HEK293T (cell line): ENCODE measurements around the gene RPL26.
"Not testable (repeated sequence)": the region's sequence is repeated elsewhere in the genome, so short reads cannot be mapped to it uniquely, and the experiment has no call there.

Experiments used
- CTCF ChIA-PET: fragments of 350-600 bp; formaldehyde crosslinking; extraction: SDS; loops from one replicate; lab custom pipeline; 2021; ENCODE audit warnings: antibody characterized with exemption, inconsistent platforms; lab: Yijun Ruan, JAX
- POLR2A ChIA-PET: fragments of 350-600 bp; formaldehyde crosslinking; extraction: SDS; loops from one replicate; lab custom pipeline; 2020; ENCODE audit warnings: antibody characterized with exemption, inconsistent platforms; lab: Yijun Ruan, JAX
- DNase-seq: peaks from one replicate; pipeline ENCODE4 v3.0.0; 2012; ENCODE audit warnings: mixed read lengths; ENCODE audit errors: extremely low spot score
- ARNT ChIP-seq: fragments of 450-650 bp; IDR thresholded peaks from 2 replicates; pipeline ENCODE4 v1.6.1; 2017; ENCODE audit warnings: mild to moderate bottlenecking
- BHLHE40 ChIP-seq: fragments of 450-650 bp; IDR thresholded peaks from 2 replicates; pipeline ENCODE4 v1.6.1; 2016; ENCODE audit warnings: mild to moderate bottlenecking, moderate library complexity, borderline replicate concordance
- CTBP1 ChIP-seq: fragments of 450-650 bp; IDR thresholded peaks from 2 replicates; pipeline ENCODE4 v1.6.1; 2016; ENCODE audit warnings: borderline replicate concordance
- ELF4 ChIP-seq: fragments of 450-650 bp; IDR thresholded peaks from 2 replicates; pipeline ENCODE4 v1.6.1; 2017; ENCODE audit warnings: antibody characterized with exemption
- FOXA1 ChIP-seq: fragments of 450-650 bp; IDR thresholded peaks from 2 replicates; pipeline ENCODE4 v1.6.1; 2016; ENCODE audit warnings: mild to moderate bottlenecking
- FOXK2 ChIP-seq: fragments of 450-650 bp; IDR thresholded peaks from 2 replicates; pipeline ENCODE4 v1.6.1; 2016; ENCODE audit warnings: mild to moderate bottlenecking
- FOXM1 ChIP-seq: fragments of 450-650 bp; IDR thresholded peaks from 2 replicates; pipeline ENCODE4 v1.6.1; 2017; ENCODE audit warnings: mild to moderate bottlenecking, borderline replicate concordance
- HDGF ChIP-seq: fragments of 450-650 bp; IDR thresholded peaks from 2 replicates; pipeline ENCODE4 v1.6.1; 2017; ENCODE audit warnings: antibody characterized with exemption, borderline replicate concordance
- L3MBTL2 ChIP-seq: fragments of 450-650 bp; conservative IDR thresholded peaks from 2 replicates; pipeline ENCODE4 v1.6.1; 2016; ENCODE audit warnings: mild to moderate bottlenecking
- LEF1 ChIP-seq: fragments of 450-650 bp; IDR thresholded peaks from 2 replicates; pipeline ENCODE4 v1.6.1; 2017; ENCODE audit warnings: mild to moderate bottlenecking, borderline replicate concordance
- NFRKB ChIP-seq: fragments of 450-650 bp; IDR thresholded peaks from 2 replicates; pipeline ENCODE4 v1.6.1; 2016; ENCODE audit warnings: mild to moderate bottlenecking, moderate library complexity
- PKNOX1 ChIP-seq: fragments of 450-650 bp; IDR thresholded peaks from 2 replicates; pipeline ENCODE4 v1.6.1; 2016
- SP1 ChIP-seq: fragments of 450-650 bp; IDR thresholded peaks from 2 replicates; pipeline ENCODE4 v1.6.1; 2017
- SUZ12 ChIP-seq: fragments of 450-650 bp; IDR thresholded peaks from 2 replicates; pipeline ENCODE4 v1.6.1; 2016; ENCODE audit warnings: mild to moderate bottlenecking
- TARDBP ChIP-seq: fragments of 450-650 bp; IDR thresholded peaks from 2 replicates; pipeline ENCODE4 v1.6.1; 2016
- ZNF384 ChIP-seq: fragments of 450-650 bp; IDR thresholded peaks from 2 replicates; pipeline ENCODE4 v1.6.1; 2016

Gene RPL26

GRCh38 chr17:8402921-8403536 is 20.0 kb upstream of the RPL26 start:
- TF ChIP-seq HDGF (no peak), NFRKB (no peak), FOXK2 (no peak), ARNT (no peak), LEF1 (no peak), ZNF384 (no peak), BHLHE40 (no peak), TARDBP (no peak), ELF4 (no peak), FOXM1 (no peak), PKNOX1 (no peak), SUZ12 (no peak), CTBP1 (no peak), FOXA1 (no peak), SP1 (no peak), L3MBTL2 (no peak)
- ChIA-PET POLR2A (no interaction called here), CTCF (interaction anchor here (0.7 kb wide), 1 partner anchor 18 kb away, joined by 3 read pairs; no protein-coding TSS in a partner anchor)
- DNase-seq = no peak

- ChIA-PET CTCF (no interaction called here), POLR2A (no interaction called here)
- no peak for DNase-seq
- no peak for TF ChIP-seq TARDBP
- TF ChIP-seq ZNF384 = no peak
- no peak for TF ChIP-seq L3MBTL2
- no peak for TF ChIP-seq FOXA1
- no peak for TF ChIP-seq BHLHE40
- TF ChIP-seq FOXK2 = no peak
- TF ChIP-seq SP1 = no peak
- no peak for TF ChIP-seq ELF4
- TF ChIP-seq SUZ12 = no peak
- TF ChIP-seq PKNOX1 = no peak
Measured at GRCh38 chr17:8401107-8401506, 18.1 kb upstream of the RPL26 start.

GRCh38 chr17:8398980-8399379 is 16.0 kb upstream of the RPL26 start:
- DNase-seq = no peak
- ChIA-PET POLR2A (no interaction called here), CTCF (no interaction called here)
- no peak for TF ChIP-seq CTBP1
- no peak for TF ChIP-seq PKNOX1
- TF ChIP-seq FOXK2 = no peak
- no peak for TF ChIP-seq FOXA1
- no peak for TF ChIP-seq LEF1
- TF ChIP-seq L3MBTL2 = no peak
- no peak for TF ChIP-seq ZNF384
- TF ChIP-seq FOXM1 = no peak
- no peak for TF ChIP-seq ARNT
- TF ChIP-seq SP1 = no peak
- no peak for TF ChIP-seq BHLHE40
- TF ChIP-seq SUZ12 = no peak
- TF ChIP-seq ELF4 = no peak
- no peak for TF ChIP-seq HDGF
- TF ChIP-seq TARDBP = no peak
- TF ChIP-seq NFRKB = no peak

- CTCF ChIA-PET = interaction anchor here (1.1 kb wide), 1 partner anchor 14 kb away, joined by 3 read pairs; no protein-coding TSS in a partner anchor
- TF ChIP-seq SUZ12 (no peak), CTBP1 (no peak), HDGF (no peak), ARNT (no peak), ZNF384 (no peak), NFRKB (no peak), PKNOX1 (no peak), ELF4 (no peak), L3MBTL2 (no peak)
- DNase-seq = no peak
- POLR2A ChIA-PET = interaction anchor here (1.4 to 1.8 kb wide), 2 partner anchors 14 to 38 kb away, joined by 3 to 4 read pairs; partner anchors contain the start of gene NDEL1
Measured at GRCh38 chr17:8397636-8398035, 14.6 kb upstream of the RPL26 start, which contains the start of gene RNF222. Gene RNF222 (minus strand): TSS chr17:8397827. CDS start chr17:8393461, 4,366 bp downstream.

GRCh38 chr17:8394497-8394896 is 11.5 kb upstream of the RPL26 start:
- ChIA-PET CTCF (interaction anchor here (1.1 kb wide), 1 partner anchor 11 kb away, joined by 3 read pairs; no protein-coding TSS in a partner anchor), POLR2A (interaction anchor here (1.7 kb wide), 1 partner anchor 41 kb away, joined by 6 read pairs; the partner anchor contains the start of gene NDEL1)
- DNase-seq = not testable (repeated sequence)

- DNase-seq = no peak
Measured at GRCh38 chr17:8393470-8394231, 10.7 kb upstream of the RPL26 start.

More at GRCh38 chr17:8393470-8394231, 10.7 kb upstream of the RPL26 start:
- ChIA-PET CTCF (interaction anchor here (1.1 kb wide), 1 partner anchor 10 kb away, joined by 3 read pairs; no protein-coding TSS in a partner anchor), POLR2A (interaction anchor here (0.6 to 2.3 kb wide), 5 partner anchors 10 to 202 kb away, joined by 3 to 6 read pairs (median 3); partner anchors contain the start of gene NDEL1)
- TF ChIP-seq SUZ12 (no peak), FOXK2 (no peak), PKNOX1 (no peak), SP1 (no peak), CTBP1 (no peak), ARNT (no peak), ELF4 (no peak), LEF1 (no peak), FOXA1 (no peak), FOXM1 (no peak), HDGF (no peak), TARDBP (no peak), BHLHE40 (no peak)
